HG03469 (cell line): Measurements from ENCODE around the gene JAML.

ENCODE experiments used
- ATAC-seq: cut with Tn5 transposase; IDR thresholded peaks from one replicate; pipeline ENCODE4 v1.9.1; 2021; ENCODE audit warnings: mild to moderate bottlenecking, moderate library complexity, moderate number of reproducible peaks; ENCODE audit not compliant: unreplicated experiment

JAML gene

GRCh38 chr11:118169300-118170140 is 55.3 kb downstream of the JAML start:
- ATAC-seq, result no peak

GRCh38 chr11:118168751-118169150 is 56.1 kb downstream of the JAML start:
- ATAC-seq, result no peak

DNA sequence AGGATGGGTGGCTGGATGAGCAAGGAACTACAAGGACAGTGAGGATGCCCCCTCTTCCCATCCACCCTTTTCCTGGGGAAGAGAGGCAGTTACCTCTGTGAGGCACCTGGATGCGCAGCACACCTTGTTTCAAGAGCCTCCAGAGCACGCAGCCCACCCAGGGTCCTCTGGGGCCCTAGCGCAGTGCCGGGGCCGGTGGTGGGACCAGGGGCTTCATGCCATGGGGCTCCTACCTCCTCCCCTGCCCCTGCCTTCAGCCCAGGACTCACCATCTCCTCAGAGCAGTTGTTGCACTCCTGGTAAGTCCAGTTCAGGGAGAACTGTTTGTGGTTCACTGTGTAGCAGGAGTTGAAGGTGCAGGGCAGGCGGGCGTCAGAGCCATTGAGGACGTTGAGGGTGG is 56.5 kb downstream of the JAML start:
- no peak for ATAC-seq

DNA sequence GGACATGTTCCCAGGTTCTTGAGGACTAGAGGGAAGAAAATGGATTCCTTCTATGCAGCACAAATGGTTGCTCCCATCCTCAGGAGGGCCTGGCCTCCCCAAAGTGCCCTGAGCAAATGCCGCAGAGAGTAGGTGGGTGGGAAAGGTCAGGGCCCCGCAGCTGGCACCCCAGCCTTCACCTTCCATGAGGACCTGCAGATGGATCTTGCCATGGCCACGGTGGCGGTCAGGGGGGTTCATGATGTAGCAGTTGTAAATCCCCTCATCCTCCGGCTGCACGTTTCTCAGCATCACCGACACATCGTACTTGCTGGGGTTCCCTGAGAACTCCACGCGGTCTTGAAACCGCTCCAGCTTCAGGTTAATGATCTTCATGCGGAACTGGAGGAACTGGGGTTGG is 56.9 kb downstream of the JAML start:
- no peak for ATAC-seq

DNA sequence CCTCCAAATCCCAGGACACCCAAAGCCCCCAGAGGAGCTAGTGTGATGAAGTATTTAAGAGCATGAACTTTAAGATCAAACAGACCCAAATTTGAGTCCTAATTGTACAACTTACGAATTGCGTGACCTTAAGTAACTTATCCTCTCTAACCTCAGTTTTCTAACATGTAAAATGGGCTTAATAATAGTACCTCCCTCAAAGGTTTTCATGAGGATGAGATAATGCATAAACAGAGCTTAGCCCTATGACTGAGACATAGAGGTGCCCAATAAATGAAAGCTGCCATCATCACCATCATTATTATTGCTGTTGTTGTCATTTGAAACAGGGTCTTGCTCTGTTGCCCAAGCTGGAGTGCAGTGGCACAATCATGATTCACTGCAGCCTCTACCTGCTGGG is 57.6 kb downstream of the JAML start:
- no peak for ATAC-seq

GRCh38 chr11:118166641-118167040 is 58.2 kb downstream of the JAML start:
- ATAC-seq, result no peak

DNA sequence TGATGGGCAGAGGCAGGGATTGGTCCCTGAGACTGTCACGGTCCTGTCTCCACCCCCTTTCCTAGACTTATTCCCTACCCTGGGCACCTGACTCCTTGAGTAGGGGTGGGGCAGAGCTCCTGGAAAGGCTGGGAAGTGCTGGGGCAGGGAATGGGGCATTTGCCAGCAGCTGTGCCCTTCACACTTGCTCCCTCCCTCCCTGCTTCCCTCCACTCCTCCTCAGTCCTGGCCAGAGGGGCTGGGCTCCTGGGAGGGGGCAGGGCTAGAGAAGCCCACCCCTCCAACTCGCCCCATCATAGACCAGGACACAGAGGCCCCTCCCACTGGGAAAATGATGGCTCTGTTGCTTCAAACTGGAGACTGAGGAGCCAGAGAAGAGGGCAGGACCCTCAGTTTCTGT is 59.9 kb downstream of the JAML start:
- no peak for ATAC-seq

GRCh38 chr11:118163494-118163893 is 61.3 kb downstream of the JAML start:
- no peak for ATAC-seq

GRCh38 chr11:118162846-118163245 is 62.0 kb downstream of the JAML start:
- no peak for ATAC-seq

GRCh38 chr11:118161786-118162185 is 63.0 kb downstream of the JAML start:
- ATAC-seq, result no peak

DNA sequence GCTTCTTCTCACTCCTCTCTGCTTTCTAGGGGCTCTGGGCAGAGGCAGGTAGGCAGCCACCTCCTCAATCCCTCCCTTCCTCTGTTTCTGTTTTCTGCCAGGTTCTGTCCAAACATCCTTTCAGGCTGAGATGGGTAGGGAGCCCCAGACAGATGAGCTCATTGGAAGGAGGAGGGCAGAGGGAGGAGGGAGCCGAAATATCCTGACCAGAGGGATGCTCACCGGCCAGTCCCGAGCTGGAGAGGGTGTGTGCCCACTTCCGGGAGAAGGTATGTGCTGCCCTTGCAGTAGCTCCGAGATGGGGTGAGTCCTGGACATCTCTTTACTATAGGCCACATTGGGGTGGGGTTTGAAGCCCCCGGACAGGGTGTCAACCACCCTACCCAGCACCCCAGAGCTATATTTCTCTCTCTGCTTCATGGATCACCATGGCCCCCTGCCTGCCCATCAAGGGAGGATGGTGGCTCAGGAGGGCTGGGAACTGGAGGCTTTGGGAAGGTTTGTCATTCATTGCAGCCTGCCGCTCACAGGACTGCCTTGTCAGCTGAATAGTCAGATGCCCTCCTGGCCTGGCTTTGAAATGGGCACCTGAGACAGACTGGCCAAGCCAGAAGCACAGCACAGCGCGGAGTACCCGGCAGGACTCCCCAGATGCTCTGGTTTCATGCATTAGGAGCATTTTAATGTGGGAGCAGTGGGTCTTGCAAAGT is 67.5 kb downstream of the JAML start:
- ATAC-seq, result no peak

DNA sequence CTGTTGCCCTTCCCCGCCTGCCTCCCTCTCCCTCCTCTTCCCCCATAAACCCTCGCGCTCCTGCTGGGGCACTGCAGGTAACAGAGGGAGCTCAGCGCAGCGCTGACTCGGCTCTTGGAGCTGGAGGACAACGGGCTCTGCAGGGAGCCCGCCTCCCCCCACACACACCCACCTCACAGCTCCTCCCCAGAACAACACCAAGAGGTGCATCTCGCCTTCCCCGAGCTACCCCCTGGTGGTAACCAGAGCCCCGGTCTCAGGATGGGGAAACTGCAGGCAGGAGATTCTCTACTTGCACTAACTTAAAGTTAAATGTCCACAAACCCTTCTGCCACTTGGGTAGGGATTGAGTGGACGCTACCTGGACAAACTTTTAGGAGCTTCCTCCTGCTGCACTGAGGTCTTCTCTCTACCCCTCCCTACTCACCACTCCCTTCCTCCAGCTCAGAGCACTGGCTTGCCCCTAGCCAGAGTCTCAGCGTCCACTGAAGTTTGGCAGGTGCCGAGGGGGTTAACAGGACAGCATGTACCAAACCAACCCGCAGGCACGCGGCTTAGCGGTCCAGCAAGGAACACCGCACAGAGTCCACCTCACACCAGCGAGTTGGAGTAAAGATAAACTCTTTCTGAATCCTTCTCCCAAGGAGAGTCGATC is 68.2 kb downstream of the JAML start:
- no peak for ATAC-seq

GRCh38 chr11:118155776-118156530 is 68.9 kb downstream of the JAML start:
- ATAC-seq, result no peak

DNA sequence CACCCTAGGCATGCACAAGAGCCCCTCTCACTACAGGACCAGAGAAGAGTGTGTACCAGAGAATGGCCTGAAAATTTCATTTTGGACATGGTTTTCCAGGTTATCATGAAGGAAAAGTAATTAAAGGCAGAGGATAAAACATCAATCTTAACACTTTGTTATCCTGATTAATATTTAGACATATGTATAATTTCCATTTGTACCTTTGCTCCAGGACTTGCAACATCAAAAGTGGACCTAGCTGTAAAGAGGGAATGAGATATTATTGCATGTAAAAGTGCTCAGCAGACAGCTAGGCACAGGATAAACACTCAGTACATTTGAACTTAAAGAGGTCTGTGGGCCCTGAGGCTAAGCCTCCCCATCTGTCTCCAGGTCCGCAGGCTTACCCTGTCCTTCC is 70.2 kb downstream of the JAML start:
- no peak for ATAC-seq

DNA sequence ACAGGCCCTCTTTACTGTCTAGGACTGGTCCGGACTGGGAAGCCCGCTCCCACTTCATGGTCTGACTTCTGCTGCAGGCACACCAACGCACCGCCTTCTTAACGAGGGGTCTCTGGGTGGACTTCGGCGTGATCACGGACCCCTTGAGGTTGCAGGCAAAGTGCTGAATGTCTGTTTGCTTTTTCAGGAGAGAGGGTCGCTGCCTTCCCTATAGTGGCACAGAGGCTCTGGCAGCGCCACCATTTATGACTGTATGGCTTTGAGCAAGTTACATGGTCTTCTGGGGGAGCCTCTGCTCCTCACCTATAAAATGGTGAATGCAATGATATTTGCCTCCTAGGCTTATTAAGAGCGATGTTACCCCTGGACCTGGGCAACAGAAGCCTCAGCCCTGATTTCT is 70.8 kb downstream of the JAML start:
- no peak for ATAC-seq

DNA sequence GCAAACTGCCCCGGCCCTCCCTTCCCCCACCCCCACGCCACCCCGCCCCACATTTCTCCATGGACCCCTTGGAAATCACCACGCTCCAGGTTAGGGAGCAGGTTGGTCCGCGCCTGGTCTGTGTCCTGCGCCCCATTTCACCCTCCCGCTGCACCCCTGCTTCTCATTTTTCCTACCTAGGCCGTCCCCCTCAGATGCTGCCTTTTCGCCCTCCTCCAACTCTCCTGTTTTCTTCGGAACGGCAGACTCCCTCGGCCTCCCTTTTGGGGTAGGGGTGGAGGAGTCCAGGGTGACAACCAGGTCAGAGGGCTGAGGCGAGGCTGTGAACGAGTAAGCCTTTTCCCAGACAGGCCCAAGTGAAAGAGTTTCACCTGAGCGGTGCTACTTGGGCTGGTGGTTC is 71.3 kb downstream of the JAML start:
- ATAC-seq, result no peak

DNA sequence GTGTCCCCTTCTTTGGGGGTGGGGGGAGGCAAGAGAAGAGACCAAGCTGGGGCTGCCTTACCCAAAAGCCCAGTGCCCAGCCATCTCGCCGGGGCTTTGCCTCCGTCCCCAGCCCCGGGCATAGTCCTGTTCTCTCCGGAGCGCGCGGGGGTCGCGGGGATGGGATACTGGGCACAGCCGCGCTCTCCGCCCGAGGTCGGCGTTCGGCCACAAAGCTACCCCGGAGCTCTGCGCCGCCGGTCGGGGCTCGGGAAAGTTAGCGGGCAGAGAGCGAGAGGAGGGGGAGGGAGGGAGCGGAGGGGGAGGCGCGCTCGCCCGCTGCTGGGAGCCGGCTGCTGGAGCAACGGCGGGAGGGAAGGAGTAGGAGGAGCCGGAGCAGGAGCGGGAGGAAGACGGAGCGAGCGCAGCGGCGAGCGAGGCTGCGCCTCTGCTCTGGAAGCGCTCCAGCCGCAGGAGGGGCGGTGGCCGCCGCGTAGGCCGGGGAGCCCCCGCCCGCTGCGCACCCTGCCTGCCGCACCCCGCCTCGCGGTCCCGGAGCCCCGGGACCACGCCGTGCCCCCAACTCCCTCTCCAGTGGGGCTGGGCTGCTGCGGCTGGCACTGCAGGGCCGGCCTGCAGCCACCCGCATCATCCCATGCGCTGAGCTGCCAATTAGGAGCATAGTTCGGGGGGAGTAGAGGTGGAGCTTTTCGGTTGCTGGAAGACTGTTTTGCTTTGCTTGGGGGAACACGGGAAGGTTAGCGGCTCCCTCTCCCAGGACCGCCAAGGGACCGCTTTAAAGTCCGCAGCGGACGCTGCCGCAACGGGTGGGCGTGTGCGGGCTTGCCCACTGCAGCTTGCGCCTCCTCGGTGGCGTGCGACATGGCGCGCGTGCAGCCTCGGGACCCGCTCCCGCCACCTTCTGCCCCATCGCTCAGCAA is 72.0 kb downstream of the JAML start, which contains the start of gene SCN4B:
Gene SCN4B (minus strand): TSS at position 272 of the 920 bp plus-strand sequence. CDS start 150 bp downstream, at position 122.
- ATAC-seq, result no peak

GRCh38 chr11:118152020-118152551 is 72.7 kb downstream of the JAML start:
- ATAC-seq, result no peak

- ATAC-seq, result no peak
Measured at GRCh38 chr11:118151431-118151830, 73.4 kb downstream of the JAML start.

DNA sequence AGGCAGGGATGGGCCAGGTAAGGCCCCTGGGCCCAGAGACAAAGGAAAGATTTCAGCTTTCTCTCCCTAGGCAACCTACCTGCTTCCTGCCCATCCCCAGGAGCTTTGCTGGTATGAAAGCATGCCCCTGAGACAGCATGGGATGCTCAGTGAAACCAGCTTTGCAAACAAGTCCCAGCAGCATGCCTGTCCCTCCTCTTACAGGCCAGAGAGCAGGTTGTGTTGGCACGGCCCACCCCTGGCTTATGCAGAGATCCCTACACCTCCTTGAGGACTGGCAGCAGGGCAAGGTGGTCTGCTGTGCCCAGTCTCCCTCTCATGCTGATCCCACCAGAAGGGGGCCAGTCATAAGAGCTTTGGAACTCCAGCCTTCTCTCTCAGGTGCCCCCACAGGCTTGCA is 75.3 kb downstream of the JAML start:
- no peak for ATAC-seq
